H1 (cell line): ENCODE measurements around the gene GGT7. TPM values are rescaled to one million over a fixed set of nuclear protein-coding genes. Genes with fewer than 3 reads are reported as not detected.

Source experiments
- CTCF ChIA-PET: fragments of 300-600 bp; sonication (Branson Sonifier 250); formaldehyde crosslinking; loops from one replicate; lab custom pipeline; 2021; ENCODE audit not compliant: partially characterized antibody; lab: Charles Lee
- POLR2A ChIA-PET: fragments of 300-600 bp; sonication (Branson Sonifier 250); formaldehyde crosslinking; loops from one replicate; lab custom pipeline; 2021; ENCODE audit warnings: inconsistent platforms; ENCODE audit not compliant: partially characterized antibody; lab: Charles Lee
- DNase-seq, 2 experiments: peaks; one replicate each; pipeline versions ENCODE4 v3.0.0 to v3.0.0-alpha.2; 2010 to 2022; ENCODE audit warnings: low spot score in 2 of 2, low read depth in 1 of 2, mixed read lengths in 1 of 2
- FAIRE-seq: peaks from 2 replicates; lab custom pipeline; 2011; peaks lifted over from hg19 to GRCh38; lab: Jason Lieb, UNC
- H2AFZ ChIP-seq: 2 replicates; pipeline ENCODE4 v1.8.1; 2012; ENCODE audit warnings: low read length, inconsistent platforms
- H2AK5ac ChIP-seq: 2 replicates; pipeline ENCODE4 v1.6.1; 2013; ENCODE audit warnings: low read depth, low read length
- H2BK120ac ChIP-seq: replicated peaks from 2 replicates; pipeline ENCODE3; 2013; ENCODE audit warnings: low read depth, low read length, inconsistent platforms
- H2BK12ac ChIP-seq: 2 replicates; pipeline ENCODE4 v1.6.1; 2013; ENCODE audit warnings: low read depth, low read length
- H2BK15ac ChIP-seq: 2 replicates; pipeline ENCODE4 v1.6.1; 2013; ENCODE audit warnings: low read length
- H2BK20ac ChIP-seq: 2 replicates; pipeline ENCODE4 v1.6.1; 2013; ENCODE audit warnings: low read length
- H2BK5ac ChIP-seq: 2 replicates; pipeline ENCODE4 v1.6.1; 2013; ENCODE audit warnings: low read depth, low read length
- H3K14ac ChIP-seq: 2 replicates; pipeline ENCODE4 v1.6.1; 2013; ENCODE audit warnings: inconsistent platforms; ENCODE audit not compliant: insufficient read length
- H3K18ac ChIP-seq: 2 replicates; pipeline ENCODE4 v1.6.1; 2013; ENCODE audit warnings: low read length; ENCODE audit errors: extremely low read depth
- H3K23ac ChIP-seq: 2 replicates; pipeline ENCODE4 v1.6.1; 2013; ENCODE audit warnings: inconsistent platforms; ENCODE audit not compliant: insufficient read length
- H3K23me2 ChIP-seq: 2 replicates; pipeline ENCODE4 v1.6.1; 2013; ENCODE audit warnings: low read depth, low read length
- H3K27ac ChIP-seq: 2 replicates; pipeline ENCODE4 v1.6.1; 2011; ENCODE audit warnings: low read depth, low read length, inconsistent platforms
- H3K27me3 ChIP-seq, 4 experiments: replicated peaks in 1 of 4; 1 replicate in 1 of 4; 2 replicates in 3 of 4; pipeline versions ENCODE4 v1.6.1 to v1.8.1; 2011 to 2013; ENCODE audit warnings: low read length in 3 of 4, mild to moderate bottlenecking in 3 of 4, inconsistent platforms in 2 of 4, mixed read lengths in 2 of 4, moderate library complexity in 1 of 4; ENCODE audit not compliant: control insufficient read depth in 3 of 4, insufficient read depth in 3 of 4; ENCODE audit errors: extremely low read depth in 1 of 4
- H3K36me3 ChIP-seq, 4 experiments: 2 replicates each; pipeline versions ENCODE4 v1.6.1 to v1.8.1; 2011 to 2013; ENCODE audit warnings: mild to moderate bottlenecking in 4 of 4, low read length in 3 of 4, moderate library complexity in 2 of 4, control low read depth in 1 of 4, inconsistent platforms in 1 of 4; ENCODE audit not compliant: insufficient read depth in 4 of 4, control insufficient read depth in 2 of 4
- H3K4ac ChIP-seq: replicated peaks from 2 replicates; pipeline ENCODE3; 2013; ENCODE audit warnings: low read length, low read depth, mixed read lengths, inconsistent platforms; ENCODE audit not compliant: insufficient read length
- H3K4me1 ChIP-seq, 4 experiments: replicated peaks in 1 of 4; 1 replicate in 1 of 4; 2 replicates in 3 of 4; pipeline versions ENCODE4 v1.6.1 to v1.8.1; 2011 to 2013; ENCODE audit warnings: low read length in 3 of 4, inconsistent platforms in 2 of 4, mixed read lengths in 1 of 4; ENCODE audit not compliant: insufficient read depth in 4 of 4, control insufficient read depth in 3 of 4
- H3K4me2 ChIP-seq, 2 experiments: 2 replicates each; pipeline versions ENCODE4 v1.6.1 to v1.8.1; 2011 to 2013; ENCODE audit warnings: low read depth in 2 of 2, low read length in 2 of 2, control low read depth in 1 of 2, inconsistent platforms in 1 of 2, mild to moderate bottlenecking in 1 of 2; ENCODE audit not compliant: insufficient read depth in 1 of 2
- H3K4me3 ChIP-seq, 4 experiments: fragments of 200-600, 300-600 bp in 1 of 4; sonication (generic), shearing (Covaris generic), sonication (Bioruptor Twin) in 1 of 4; 2 replicates each; pipeline versions ENCODE4 v1.5.1 to v1.8.1; 2011 to 2016; ENCODE audit warnings: low read length in 4 of 4, low read depth in 3 of 4, control low read depth in 2 of 4, inconsistent platforms in 2 of 4, mild to moderate bottlenecking in 2 of 4, mixed read lengths in 1 of 4, moderate library complexity in 1 of 4; ENCODE audit not compliant: insufficient read depth in 2 of 4; ENCODE audit errors: extremely low read depth in 1 of 4
- H3K56ac ChIP-seq: replicated peaks from 2 replicates; pipeline ENCODE3; 2013; ENCODE audit warnings: low read depth, mild to moderate bottlenecking, mixed read lengths, low read length, inconsistent platforms; ENCODE audit not compliant: insufficient read length
- H3K79me1 ChIP-seq: 2 replicates; pipeline ENCODE4 v1.6.1; 2013; ENCODE audit warnings: low read depth, low read length, control low read depth
- H3K79me2 ChIP-seq, 2 experiments: 2 replicates each; pipeline versions ENCODE4 v1.6.1 to v1.8.1; 2012 to 2013; ENCODE audit warnings: low read length in 2 of 2, mild to moderate bottlenecking in 2 of 2, inconsistent platforms in 1 of 2; ENCODE audit not compliant: insufficient read depth in 2 of 2, control insufficient read depth in 1 of 2
- H3K9ac ChIP-seq, 4 experiments: replicated peaks in 1 of 4; 1 replicate in 1 of 4; 2 replicates in 3 of 4; pipeline versions ENCODE4 v1.6.1 to v1.8.1; 2011 to 2013; ENCODE audit warnings: low read depth in 3 of 4, low read length in 3 of 4, control low read depth in 2 of 4, mild to moderate bottlenecking in 2 of 4, moderate library complexity in 2 of 4, inconsistent platforms in 1 of 4; ENCODE audit errors: extremely low read depth in 1 of 4
- H3K9me3 ChIP-seq, 2 experiments: 2 replicates each; pipeline versions ENCODE4 v1.6.1 to v1.8.1; 2012 to 2013; ENCODE audit warnings: mild to moderate bottlenecking in 2 of 2, moderate library complexity in 2 of 2, control low read depth in 1 of 2, inconsistent platforms in 1 of 2, low read depth in 1 of 2, low read length in 1 of 2, mixed read lengths in 1 of 2; ENCODE audit not compliant: insufficient read depth in 2 of 2
- H4K20me1 ChIP-seq, 2 experiments: replicated peaks in 1 of 2; 2 replicates each; pipeline versions ENCODE3 to v1.8.1; 2011 to 2013; ENCODE audit warnings: inconsistent platforms in 2 of 2, low read length in 2 of 2, mild to moderate bottlenecking in 1 of 2; ENCODE audit not compliant: insufficient read depth in 2 of 2, control insufficient read depth in 1 of 2
- H4K5ac ChIP-seq: 2 replicates; pipeline ENCODE4 v1.6.1; 2013; ENCODE audit warnings: low read length, low read depth, mixed read lengths, inconsistent platforms; ENCODE audit not compliant: insufficient read length
- H4K8ac ChIP-seq: 2 replicates; pipeline ENCODE4 v1.8.0; 2013; ENCODE audit warnings: mild to moderate bottlenecking, moderate library complexity, low read length, inconsistent platforms; ENCODE audit not compliant: insufficient read depth; ENCODE audit errors: extremely low read depth
- H4K91ac ChIP-seq: replicated peaks from 2 replicates; pipeline ENCODE3; 2013; ENCODE audit warnings: low read length, mixed read lengths, inconsistent platforms; ENCODE audit not compliant: insufficient read length
- BRCA1 ChIP-seq: IDR thresholded peaks from 2 replicates; pipeline ENCODE4 v1.6.1; 2012; ENCODE audit warnings: low read depth, low read length, improper control_type of control experiment
- CBX5 ChIP-seq: fragments of 300-800, 300-1000 bp; sonication (generic); IDR thresholded peaks from 2 replicates; pipeline ENCODE4 v1.7.1; 2016; ENCODE audit warnings: antibody characterized with exemption, low read length, low read depth
- CEBPB ChIP-seq: IDR thresholded peaks from 2 replicates; pipeline ENCODE4 v1.6.1; 2012; ENCODE audit warnings: low read depth, low read length
- JUND ChIP-seq: IDR thresholded peaks from 2 replicates; pipeline ENCODE4 v1.6.1; 2011; ENCODE audit warnings: mild to moderate bottlenecking, improper control_type of control experiment, low read length
- POU5F1 ChIP-seq: IDR thresholded peaks from 2 replicates; pipeline ENCODE4 v1.6.1; 2011; ENCODE audit warnings: low read depth, mild to moderate bottlenecking, low read length, moderate library complexity
- RBBP5 ChIP-seq: IDR thresholded peaks from 2 replicates; pipeline ENCODE4 v1.7.1; 2012; ENCODE audit warnings: low read depth, mild to moderate bottlenecking, inconsistent platforms, low read length, moderate library complexity, borderline replicate concordance
- RNF2 ChIP-seq: fragments of 200-900, 300-1000 bp; sonication (generic); IDR thresholded peaks from 2 replicates; pipeline ENCODE4 v1.7.1; 2016; ENCODE audit warnings: borderline replicate concordance, low read depth, mild to moderate bottlenecking, antibody characterized with exemption, low read length; ENCODE audit not compliant: poor library complexity, severe bottlenecking; ENCODE audit errors: missing control alignments
- SIRT6 ChIP-seq: IDR thresholded peaks from one replicate; pipeline ENCODE4 v1.7.1; 2012; ENCODE audit warnings: low read length, inconsistent platforms
- SP2 ChIP-seq: IDR thresholded peaks from 2 replicates; pipeline ENCODE4 v1.6.1; 2012; ENCODE audit warnings: mild to moderate bottlenecking, low read length, inconsistent platforms
- WGBS, 2 experiments: shearing (Covaris generic) in 1 of 2; methylation state at CpG; one replicate each; pipeline versions ENCODE4 v1.1.6 to v1.1.7; 2013 to 2015; ENCODE audit warnings: low lambda C conversion rate in 2 of 2, mixed read lengths in 2 of 2, inconsistent platforms in 1 of 2, low coverage in 1 of 2, missing lambda C conversion rate in 1 of 2; ENCODE audit not compliant: insufficient replicate concordance in 2 of 2, insufficient coverage in 1 of 2, insufficient read length in 1 of 2; ENCODE audit errors: extremely low coverage in 1 of 2, missing lambda C conversion rate in 1 of 2; 5-methylcytosine and 5-hydroxymethylcytosine counted together
- polyA plus RNA-seq, 7 experiments: library from polyadenylated mRNA; depleted of rRNA in 3 of 7; stranded (reverse) in 5 of 7; unstranded in 2 of 7; fragments of >200 nt in 5 of 7; fragments of 200-250 nt in 2 of 7; gene quantifications; 1 replicate in 5 of 7; 2 replicates in 1 of 7; 4 replicates in 1 of 7; pipeline versions ENCODE4 v1.2.1 to v1.2.3, GENCODE V29; 2011 to 2013; ENCODE audit warnings: missing spikeins in 2 of 7, mixed read lengths in 2 of 7
- total RNA-seq: library from RNA; stranded (reverse); fragmentation: NEBNext Ultra II Directional; extraction: Animal tissue kit (Norgen Biotek cat#: 25700); gene quantifications from 2 replicates; pipeline ENCODE4 v1.2.1, GENCODE V29; 2021

The GGT7 gene
- total and polyA plus RNA-seq, 2 of the 8 experiments (the other 6 are each of a cell fraction or from before 2014, with no cell fraction given): 20.2 to 25.5 TPM

- no peak overlapping the region for H3K56ac ChIP-seq
- no peak overlapping the region for H4K8ac ChIP-seq
- POLR2A ChIA-PET: interaction anchor here (0.6 kb wide), 1 partner anchor 10 kb away, joined by 3 read pairs; no protein-coding TSS in a partner anchor
- H4K91ac ChIP-seq: no peak overlapping the region
- no peak overlapping the region for H3K4me2 ChIP-seq
- H3K79me1 ChIP-seq: no peaks in the 10 kb centered on the region
- no peak for TF ChIP-seq JUND
- TF ChIP-seq RNF2: no peak
- no peak for TF ChIP-seq CBX5
- no peak for TF ChIP-seq BRCA1
- no peak for TF ChIP-seq CEBPB
- no peak for TF ChIP-seq POU5F1
- TF ChIP-seq SP2: no peak
- no peak for TF ChIP-seq RBBP5
- TF ChIP-seq SIRT6: no peak
- TF ChIP-seq, all 59 proteins: peak for 0
- DNase-seq (no peak), FAIRE-seq (no peak)
- Histone ChIP-seq H2BK20ac (no peak overlapping the region), H3K4ac (no peak overlapping the region), H4K20me1 (peaks cover 0 to 3% of the 10 kb centered on the region in 2 experiments), H3K23ac (no peak overlapping the region), H3K27ac (no peak overlapping the region), H3K18ac (no peak overlapping the region), H3K79me2 (no peaks in the 10 kb centered on the region), H2AFZ (no peak overlapping the region), H3K23me2 (peaks cover 3% of the 10 kb centered on the region; the same call in 1 of the 2 replicates), H3K27me3 (peaks cover 0 to 8% (median 7%) of the 10 kb centered on the region in 4 experiments; a peak in 5 of 7 replicates), H3K36me3 (no peaks in the 10 kb centered on the region; a peak in 3 of 8 replicates), H3K4me1 (peaks cover 0 to 3% (median under 1%) of the 10 kb centered on the region in 4 experiments; a peak in 3 of 7 replicates), H4K5ac (no peak overlapping the region), H2BK15ac (no peak overlapping the region), H3K9me3 (no peaks in the 10 kb centered on the region), H2BK12ac (no peak overlapping the region), H2AK5ac (no peak overlapping the region), H3K14ac (no peak overlapping the region), H3K9ac (no peak overlapping the region), H3K4me3 (no peak overlapping the region), H2BK120ac (no peak overlapping the region), H2BK5ac (no peak overlapping the region)
- CTCF ChIA-PET: interaction anchor here (0.7 kb wide), 1 partner anchor 131 kb away, joined by 4 read pairs; no protein-coding TSS in a partner anchor
- WGBS, 2 experiments: 92% methylated on average over 6 of the region's 6 CpGs; no CpG with 5 or more reads in 1 of the 2 experiments
Observed at GRCh38 chr20:34880215-34880850, 7.7 kb upstream of the GGT7 start.
